ENCODE measurements around the gene PCSK7. TPM values are rescaled to one million over a fixed set of nuclear protein-coding genes. Genes with fewer than 3 reads are reported as not detected.
A peak's percentile ranks its signal among the peaks of the same experiment; 100 is the strongest.

PCSK7 gene
- total and polyA plus RNA-seq, 2 of the 4 experiments (the other 2 are of a cell fraction): 35.8 to 54.3 TPM

DNA sequence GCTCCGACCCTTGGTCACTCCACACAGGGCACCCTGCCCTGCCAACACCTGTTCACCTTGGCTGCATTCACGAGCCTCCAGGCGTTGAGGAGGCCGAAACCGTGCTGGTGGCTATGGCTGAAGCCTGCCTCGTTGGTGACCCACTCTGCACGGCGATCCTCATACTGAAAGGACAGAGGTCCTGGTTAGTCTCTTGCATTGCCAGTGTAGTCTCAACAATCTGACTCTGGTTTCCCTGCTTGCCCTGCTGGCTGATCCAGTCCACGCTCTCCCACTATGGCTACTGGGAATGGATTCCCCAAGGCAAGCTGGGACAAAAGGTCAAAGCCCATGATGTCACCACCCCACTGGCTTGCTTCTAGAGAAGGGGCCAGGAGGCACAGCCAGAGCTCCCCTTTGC, 12.9 kb downstream of the PCSK7 start:
- intact Hi-C loops (cut with micrococcal nuclease) (no loop called here), in situ Hi-C loops (cut with MboI; ENCODE audit: low sequenced_read_pairs) (no loop called here), dilution Hi-C loops (cut with HindIII; ENCODE audit: low sequenced_read_pairs, unreplicated experiment) (no loop called here)
- Histone ChIP-seq H2AFZ (replicated peaks; ENCODE audit: low read length, poor library complexity) (no peak overlapping the region), H3K4ac (ENCODE audit: low read depth, low read length) (peak overlapping the region; percentile 99), H3K9me1 (ENCODE audit: insufficient read depth, low read length) (peaks cover 28% of the 10 kb centered on the region), H2AK9ac (replicated peaks; ENCODE audit: low read depth, low read length, poor library complexity) (peak overlapping the region; percentile 37), H4K8ac (ENCODE audit: low read depth in 2 of 2, low read length in 2 of 2) (peak overlapping the region; percentile 95 to 99), H2AK5ac (ENCODE audit: low read depth, low read length) (peak overlapping the region; percentile 100), H3K14ac (replicated peaks; ENCODE audit: low read depth, low read length) (peak overlapping the region; percentile 98), H3K27ac (ENCODE audit: insufficient read depth, low read length) (peak overlapping the region; percentile 100), H3K23ac (ENCODE audit: low read depth, low read length) (peak overlapping the region; percentile 98), H4K20me1 (ENCODE audit: insufficient read depth, low read length) (no peaks in the 10 kb centered on the region), H2BK5ac (ENCODE audit: low read depth, low read length, poor library complexity, severe bottlenecking) (peak overlapping the region; percentile 99), H3K36me3 (ENCODE audit: control insufficient read depth, insufficient read depth, low read length) (peaks cover 44% of the 10 kb centered on the region), H4K5ac (ENCODE audit: low read depth, low read length) (peak overlapping the region; percentile 100), H3K9me3 (ENCODE audit: control insufficient read depth, insufficient read depth, low read length) (no peaks in the 10 kb centered on the region), H3K9ac (ENCODE audit: low read depth, low read length) (peak overlapping the region; percentile 90), H2BK120ac (ENCODE audit: low read depth, low read length) (peak overlapping the region; percentile 97), H4K91ac (ENCODE audit: insufficient read depth, low read depth, low read length) (peak overlapping the region; percentile 99), H3K56ac (ENCODE audit: extremely low read depth, insufficient read depth, low read length) (peak overlapping the region; percentile 98), H3K18ac (ENCODE audit: low read depth, low read length) (peak overlapping the region; percentile 98), H3K4me1 (ENCODE audit: control insufficient read depth, insufficient read depth, low read length) (peaks cover 40% of the 10 kb centered on the region), H3K79me1 (ENCODE audit: low read depth in 1 of 2, low read length in 2 of 2) (peaks cover 18 to 58% of the 10 kb centered on the region in 2 experiments; a peak in 3 of 4 replicates), H3K4me3 (ENCODE audit: insufficient read depth, low read depth, low read length) (no peak overlapping the region), H3K4me2 (ENCODE audit: low read depth, low read length) (no peak overlapping the region), H2BK15ac (ENCODE audit: low read depth, low read length) (peak overlapping the region; percentile 100), H3K27me3 (ENCODE audit: control insufficient read depth, insufficient read depth, low read length) (no peaks in the 10 kb centered on the region), H2BK20ac (ENCODE audit: low read depth, low read length) (peak overlapping the region; percentile 96)
- ATAC-seq (ENCODE audit: low read depth): no peak
- no peak for DNase-seq
- no TSS peak for BruUV-seq (replicated peaks)
- 95% methylated on average over 7 of the region's 9 CpGs; no CpG with 5 or more reads in 1 of the 2 experiments for WGBS, 2 experiments (ENCODE audit: extremely low coverage in 2 of 2, insufficient read length in 1 of 2)
- TF ChIP-seq, protein P1, sequence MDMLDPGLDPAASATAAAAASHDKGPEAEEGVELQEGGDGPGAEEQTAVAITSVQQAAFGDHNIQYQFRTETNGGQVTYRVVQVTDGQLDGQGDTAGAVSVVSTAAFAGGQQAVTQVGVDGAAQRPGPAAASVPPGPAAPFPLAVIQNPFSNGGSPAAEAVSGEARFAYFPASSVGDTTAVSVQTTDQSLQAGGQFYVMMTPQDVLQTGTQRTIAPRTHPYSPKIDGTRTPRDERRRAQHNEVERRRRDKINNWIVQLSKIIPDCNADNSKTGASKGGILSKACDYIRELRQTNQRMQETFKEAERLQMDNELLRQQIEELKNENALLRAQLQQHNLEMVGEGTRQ (IDR thresholded peaks at IDR 0.05; ENCODE audit: low read depth, low read length): no peak
- TF ChIP-seq CEBPB (IDR thresholded peaks at IDR 0.05; ENCODE audit: low read depth, low read length) (no peak), MXI1 (IDR thresholded peaks at IDR 0.05; ENCODE audit: borderline replicate concordance, low read depth, low read length) (no peak), RFX5 (IDR thresholded peaks at IDR 0.05; ENCODE audit: low read depth, low read length) (no peak), FOS (IDR thresholded peaks at IDR 0.05; ENCODE audit: low read depth, low read length) (no peak), SMC3 (IDR thresholded peaks at IDR 0.05; ENCODE audit: low read depth, low read length) (no peak), POLR2A (IDR thresholded peaks at IDR 0.05; ENCODE audit: low read depth, low read length) (no peak), NFE2L2 (IDR thresholded peaks at IDR 0.05; ENCODE audit: low read depth, low read length) (no peak), CHD1 (IDR thresholded peaks at IDR 0.05; ENCODE audit: low read depth, low read length) (no peak), RCOR1 (IDR thresholded peaks at IDR 0.05; ENCODE audit: insufficient replicate concordance, low read length) (no peak), RAD21 (IDR thresholded peaks at IDR 0.05; ENCODE audit: low read length) (no peak), BHLHE40 (IDR thresholded peaks at IDR 0.05; ENCODE audit: low read depth, low read length) (no peak), MAFK (IDR thresholded peaks at IDR 0.05; ENCODE audit: low read depth, low read length) (no peak)
- TF ChIP-seq, protein P2, sequence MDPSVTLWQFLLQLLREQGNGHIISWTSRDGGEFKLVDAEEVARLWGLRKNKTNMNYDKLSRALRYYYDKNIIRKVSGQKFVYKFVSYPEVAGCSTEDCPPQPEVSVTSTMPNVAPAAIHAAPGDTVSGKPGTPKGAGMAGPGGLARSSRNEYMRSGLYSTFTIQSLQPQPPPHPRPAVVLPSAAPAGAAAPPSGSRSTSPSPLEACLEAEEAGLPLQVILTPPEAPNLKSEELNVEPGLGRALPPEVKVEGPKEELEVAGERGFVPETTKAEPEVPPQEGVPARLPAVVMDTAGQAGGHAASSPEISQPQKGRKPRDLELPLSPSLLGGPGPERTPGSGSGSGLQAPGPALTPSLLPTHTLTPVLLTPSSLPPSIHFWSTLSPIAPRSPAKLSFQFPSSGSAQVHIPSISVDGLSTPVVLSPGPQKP (IDR thresholded peaks at IDR 0.05; ENCODE audit: borderline replicate concordance, low read depth, low read length): no peak
- TF ChIP-seq, protein P3, sequence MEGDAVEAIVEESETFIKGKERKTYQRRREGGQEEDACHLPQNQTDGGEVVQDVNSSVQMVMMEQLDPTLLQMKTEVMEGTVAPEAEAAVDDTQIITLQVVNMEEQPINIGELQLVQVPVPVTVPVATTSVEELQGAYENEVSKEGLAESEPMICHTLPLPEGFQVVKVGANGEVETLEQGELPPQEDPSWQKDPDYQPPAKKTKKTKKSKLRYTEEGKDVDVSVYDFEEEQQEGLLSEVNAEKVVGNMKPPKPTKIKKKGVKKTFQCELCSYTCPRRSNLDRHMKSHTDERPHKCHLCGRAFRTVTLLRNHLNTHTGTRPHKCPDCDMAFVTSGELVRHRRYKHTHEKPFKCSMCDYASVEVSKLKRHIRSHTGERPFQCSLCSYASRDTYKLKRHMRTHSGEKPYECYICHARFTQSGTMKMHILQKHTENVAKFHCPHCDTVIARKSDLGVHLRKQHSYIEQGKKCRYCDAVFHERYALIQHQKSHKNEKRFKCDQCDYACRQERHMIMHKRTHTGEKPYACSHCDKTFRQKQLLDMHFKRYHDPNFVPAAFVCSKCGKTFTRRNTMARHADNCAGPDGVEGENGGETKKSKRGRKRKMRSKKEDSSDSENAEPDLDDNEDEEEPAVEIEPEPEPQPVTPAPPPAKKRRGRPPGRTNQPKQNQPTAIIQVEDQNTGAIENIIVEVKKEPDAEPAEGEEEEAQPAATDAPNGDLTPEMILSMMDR (conservative IDR thresholded peaks at IDR 0.05; ENCODE audit: low read depth, low read length): no peak
- ChIA-PET CTCF (interaction anchor here (2.0 kb wide), 1 partner anchor 8 kb away, joined by 6 read pairs; no protein-coding TSS in a partner anchor), POLR2A (ENCODE audit: unreplicated experiment) (interaction anchor here (1.2 kb wide), 1 partner anchor 8 kb away, joined by 6 read pairs; no protein-coding TSS in a partner anchor)
